NCI-H69 (cell line): ENCODE results near the gene CCSER1.
A peak's percentile ranks its signal among the peaks of the same experiment; 100 is the strongest.
"Not testable (repeated sequence)": the region's sequence is repeated elsewhere in the genome, so short reads cannot be mapped to it uniquely, and the experiment has no call there.

Experiments
- DNase-seq: peaks from one replicate; lab custom pipeline; 2025; lab: John Stamatoyannopoulos, UW

CCSER1 gene

DNA sequence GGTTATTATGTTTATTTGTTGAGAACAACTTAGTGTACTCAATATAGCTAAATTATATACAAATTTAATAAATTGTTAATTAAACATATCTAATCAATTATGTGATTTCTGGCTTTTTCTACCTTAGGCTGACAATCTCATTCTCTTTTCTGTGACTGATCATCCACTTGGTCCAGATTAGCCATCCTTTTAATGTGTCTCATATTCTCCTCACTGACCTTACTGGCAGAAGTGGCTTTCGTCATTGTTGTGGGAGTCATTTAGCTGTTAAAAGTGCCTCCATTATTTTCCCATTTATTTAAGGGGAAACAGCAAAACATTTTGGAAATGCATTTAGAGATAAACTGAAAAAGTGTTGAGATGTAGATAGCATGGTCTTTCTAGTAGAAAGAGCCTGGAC, 172.2 kb downstream of the CCSER1 start:
- DNase-seq, result no peak

DNA sequence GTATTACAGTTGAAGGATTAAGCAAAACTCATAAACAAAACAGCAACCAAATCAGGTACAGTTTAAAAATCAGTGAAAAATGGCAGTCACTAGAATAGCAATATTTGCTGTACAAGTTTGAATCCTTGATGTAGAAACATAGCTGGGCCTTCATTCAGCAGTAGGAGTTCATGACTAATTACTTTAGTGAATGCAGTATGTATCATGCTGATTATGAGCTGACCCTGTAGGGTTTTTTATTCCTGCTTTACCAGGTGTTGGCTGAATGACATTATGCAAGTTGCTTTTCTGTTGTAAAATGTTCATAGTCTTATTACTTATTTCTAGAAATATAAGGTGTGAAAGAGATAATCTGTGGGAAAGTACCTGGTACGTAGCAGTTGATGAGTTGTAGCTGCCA, 179.6 kb downstream of the CCSER1 start:
- no peak for DNase-seq

- DNase-seq, result not testable (repeated sequence)
Observed at GRCh38 chr4:90317140-90317539, 189.9 kb downstream of the CCSER1 start.

DNA sequence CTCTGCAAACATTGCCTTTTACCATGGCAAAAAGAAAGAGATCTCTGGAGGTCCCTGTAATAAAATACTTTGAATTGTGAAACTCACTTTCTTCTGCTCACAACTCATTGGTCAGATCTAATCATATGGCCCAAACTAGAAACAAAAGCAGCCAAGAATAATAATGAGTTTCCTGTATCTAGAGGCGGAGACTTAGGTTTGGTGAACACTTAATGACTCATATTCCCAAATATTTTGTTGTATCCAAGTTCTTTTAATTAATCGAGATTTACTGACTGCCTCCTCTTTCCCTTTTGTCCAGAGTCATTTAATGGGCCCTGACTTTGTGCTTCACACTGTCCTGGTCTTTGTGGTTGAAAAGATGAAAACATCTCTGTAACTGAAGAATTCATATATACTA, 190.6 kb downstream of the CCSER1 start:
- peak; percentile 34 for DNase-seq

GRCh38 chr4:90318193-90318592, 191.0 kb downstream of the CCSER1 start:
- DNase-seq, result no peak

DNA sequence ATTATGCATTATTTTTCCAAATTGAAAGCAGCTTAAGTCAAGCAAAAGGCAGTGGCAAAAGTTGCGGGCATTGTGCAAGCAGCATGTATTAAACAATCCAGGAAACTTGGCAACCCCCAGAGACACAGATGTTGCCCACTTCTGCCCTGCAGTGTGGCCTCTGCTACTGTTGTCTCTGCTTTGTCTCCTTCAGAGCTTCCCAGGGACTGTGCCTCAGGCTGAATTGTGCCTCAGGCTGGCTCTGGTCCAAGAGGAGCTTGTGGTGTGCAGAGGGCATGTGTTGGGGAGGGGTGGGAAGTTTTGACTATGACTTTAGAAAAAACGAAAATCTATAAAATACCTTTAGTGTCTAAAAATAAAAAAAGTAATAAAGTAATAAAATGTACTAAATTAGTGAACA, 201.4 kb downstream of the CCSER1 start:
- peak; percentile 95 for DNase-seq

- DNase-seq, result no peak
Observed at GRCh38 chr4:90330546-90330945, 203.4 kb downstream of the CCSER1 start.

DNA sequence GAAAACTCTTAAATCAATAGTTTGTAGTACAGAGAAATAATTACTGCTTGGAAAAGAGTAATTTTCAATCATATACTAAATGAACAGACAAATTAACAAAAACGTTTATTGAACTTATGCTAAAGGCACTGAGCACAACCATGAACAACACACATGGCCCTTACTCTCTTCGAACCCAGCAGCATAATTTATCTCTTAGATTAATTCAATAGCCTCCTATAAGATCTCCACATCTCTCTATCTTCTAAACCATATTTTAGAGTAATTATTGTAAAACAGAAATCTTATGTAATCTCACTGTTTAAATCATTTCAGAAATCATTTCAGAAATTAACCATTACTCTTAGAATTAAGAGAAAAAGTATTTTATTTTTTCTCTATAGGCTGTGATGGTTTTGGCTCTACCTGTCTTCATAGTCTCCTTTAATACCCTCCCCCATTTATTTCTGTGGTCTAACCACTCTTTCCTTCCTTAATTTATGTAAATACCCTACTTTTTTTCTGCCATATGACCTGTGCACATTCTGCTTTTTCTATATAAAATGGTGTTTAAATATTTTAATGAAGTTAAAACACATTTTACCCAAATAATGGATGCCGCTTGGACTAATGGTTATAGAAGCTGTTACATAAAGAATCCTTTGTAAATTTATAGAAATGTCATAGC, 218.5 kb downstream of the CCSER1 start:
- DNase-seq, result no peak

GRCh38 chr4:90349636-90350035, 222.4 kb downstream of the CCSER1 start:
- no peak for DNase-seq

GRCh38 chr4:90357117-90357710, 230.0 kb downstream of the CCSER1 start:
- peak; percentile 63 for DNase-seq

DNA sequence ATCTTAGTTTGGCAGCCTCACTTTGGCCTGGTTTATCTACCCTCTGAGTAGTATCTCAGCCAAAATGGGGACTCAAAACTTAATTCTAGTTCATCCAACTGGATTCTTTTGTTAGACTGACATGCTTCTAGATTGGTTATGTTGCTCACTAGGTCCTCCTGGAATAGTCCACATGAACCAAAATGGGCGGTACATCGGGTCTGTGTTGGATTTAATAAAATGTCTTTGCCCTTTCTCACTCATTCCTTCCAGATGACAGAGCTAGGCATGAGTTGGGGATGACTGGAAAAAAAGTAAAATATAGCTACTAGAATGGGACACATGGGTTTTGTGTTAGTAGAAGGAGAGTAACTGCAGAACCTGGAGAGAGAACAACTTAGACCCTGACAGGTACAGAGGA, 247.9 kb downstream of the CCSER1 start:
- DNase-seq, result no peak

- DNase-seq, result no peak
Observed at GRCh38 chr4:90393215-90393614, 266.0 kb downstream of the CCSER1 start.

- DNase-seq, result no peak
Observed at GRCh38 chr4:90403781-90404180, 276.6 kb downstream of the CCSER1 start.

DNA sequence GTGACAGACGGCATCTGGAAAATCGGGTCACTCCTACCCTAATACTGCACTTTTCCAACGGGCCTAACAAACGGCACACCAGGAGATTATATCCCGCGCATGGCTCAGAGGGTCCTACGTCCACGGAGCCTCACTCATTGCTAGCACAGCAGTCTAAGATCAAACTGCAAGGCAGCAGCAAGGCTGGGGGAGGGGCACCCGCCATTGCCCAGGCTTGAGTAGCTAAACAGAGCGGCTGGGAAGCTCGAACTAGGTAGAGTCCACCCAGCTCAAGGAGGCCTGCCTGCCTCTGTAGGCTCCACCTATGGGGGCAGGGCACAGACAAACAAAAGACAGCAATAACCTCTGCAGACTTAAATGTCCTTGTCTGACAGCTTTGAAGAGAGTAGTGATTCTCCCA, 280.7 kb downstream of the CCSER1 start:
- DNase-seq, result not testable (repeated sequence)

DNA sequence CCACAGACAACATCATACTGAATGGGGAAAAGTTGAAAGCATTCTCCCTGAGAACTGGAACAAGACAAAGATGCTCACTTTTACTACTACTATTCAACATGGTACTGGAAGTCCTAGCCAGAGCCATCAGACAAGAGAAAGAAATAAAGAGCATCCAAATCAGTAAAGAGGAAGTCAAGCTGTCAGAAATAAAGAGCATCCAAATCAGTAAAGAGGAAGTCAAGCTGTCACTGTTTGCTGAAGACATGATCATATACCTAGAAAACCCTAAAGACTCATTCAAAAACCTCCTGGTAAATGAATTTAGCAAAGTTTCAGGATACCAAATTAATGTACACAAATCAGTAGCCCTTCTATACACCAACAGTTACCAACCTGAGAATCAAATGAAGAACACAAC, 285.6 kb downstream of the CCSER1 start:
- DNase-seq, result not testable (repeated sequence)

DNA sequence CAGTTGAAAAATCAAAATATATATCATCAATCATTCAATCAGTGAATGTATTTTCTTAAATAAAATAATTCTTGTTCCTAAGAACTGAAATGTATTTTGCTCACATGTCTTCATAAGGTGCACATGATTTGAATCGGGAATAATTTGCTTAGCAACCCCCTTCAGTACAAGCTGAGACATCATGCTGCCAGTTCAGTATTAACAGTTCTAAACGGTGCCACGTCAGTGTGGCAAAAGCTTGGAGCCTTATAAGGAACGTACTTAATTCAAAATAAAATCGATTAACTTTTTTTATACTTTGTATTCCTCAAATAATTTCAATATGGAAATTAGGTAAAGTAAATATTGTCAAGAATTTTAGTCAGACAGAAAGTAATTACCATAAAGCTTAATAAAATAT, 287.9 kb downstream of the CCSER1 start:
- no peak for DNase-seq

DNA sequence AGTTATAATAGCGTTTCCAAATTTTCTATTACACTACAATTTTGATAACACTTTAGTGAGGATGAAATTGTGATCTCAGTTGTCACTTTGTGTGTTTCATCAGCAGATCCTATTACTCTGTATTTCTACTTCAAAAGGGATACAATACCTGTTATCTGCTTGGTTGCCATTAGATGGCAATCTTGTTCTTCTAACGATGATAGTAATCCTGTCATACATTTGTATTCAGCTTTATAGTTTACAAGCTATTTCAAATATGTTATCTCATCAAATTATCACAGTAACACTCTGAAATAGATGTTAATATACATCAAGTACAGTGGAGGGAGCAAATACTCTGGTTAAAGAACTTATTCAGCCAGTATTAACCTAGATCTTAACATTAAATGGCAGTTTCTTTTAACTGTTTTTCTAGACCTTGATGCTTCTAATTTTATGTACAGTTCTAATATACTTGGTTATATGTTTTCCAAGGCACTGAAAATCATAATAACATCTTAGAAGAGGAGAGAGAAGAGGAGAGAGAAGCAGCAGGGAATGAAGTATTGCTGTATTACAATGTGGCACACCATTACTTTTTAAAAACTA, 292.0 kb downstream of the CCSER1 start:
- DNase-seq, result peak; percentile 54

DNA sequence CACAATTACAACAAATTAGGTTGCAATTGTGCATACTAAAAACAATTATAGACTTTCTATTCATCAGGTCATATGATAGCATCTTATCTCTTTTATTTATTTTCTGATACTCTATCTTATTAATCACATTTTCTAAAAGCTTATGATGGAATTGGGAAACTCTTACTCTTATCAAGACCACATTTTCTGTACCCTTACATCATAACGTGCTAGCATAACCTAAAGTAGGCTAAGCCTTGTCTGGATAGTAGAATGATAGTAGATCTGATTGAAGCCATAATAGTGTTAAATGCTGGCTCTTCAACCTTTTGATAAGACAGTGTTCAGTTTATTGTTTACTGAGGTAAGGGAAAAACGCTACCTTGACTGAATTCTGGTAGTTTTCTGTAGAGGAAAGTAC, 294.0 kb downstream of the CCSER1 start:
- DNase-seq, result no peak

DNA sequence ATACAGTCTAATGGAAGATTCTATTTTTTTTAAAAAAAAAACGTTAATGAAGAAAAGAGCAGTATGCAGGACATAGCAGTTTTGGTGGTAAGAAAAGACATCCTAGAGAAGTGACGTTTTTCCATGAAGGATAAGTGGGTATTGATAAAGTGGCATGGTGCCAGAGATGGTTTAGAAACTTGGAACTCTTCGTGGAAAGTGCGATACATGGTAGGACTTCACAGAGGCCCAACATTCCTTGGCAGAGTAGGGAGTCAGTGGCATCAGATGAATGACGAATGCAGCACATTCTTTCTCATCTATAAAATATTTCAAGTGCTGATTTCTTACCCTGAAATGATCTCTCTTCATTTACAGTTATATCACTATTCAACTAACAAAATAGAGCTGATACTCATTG, 298.7 kb downstream of the CCSER1 start:
- DNase-seq, result no peak

GRCh38 chr4:90438522-90438921, 311.3 kb downstream of the CCSER1 start:
- no peak for DNase-seq

DNA sequence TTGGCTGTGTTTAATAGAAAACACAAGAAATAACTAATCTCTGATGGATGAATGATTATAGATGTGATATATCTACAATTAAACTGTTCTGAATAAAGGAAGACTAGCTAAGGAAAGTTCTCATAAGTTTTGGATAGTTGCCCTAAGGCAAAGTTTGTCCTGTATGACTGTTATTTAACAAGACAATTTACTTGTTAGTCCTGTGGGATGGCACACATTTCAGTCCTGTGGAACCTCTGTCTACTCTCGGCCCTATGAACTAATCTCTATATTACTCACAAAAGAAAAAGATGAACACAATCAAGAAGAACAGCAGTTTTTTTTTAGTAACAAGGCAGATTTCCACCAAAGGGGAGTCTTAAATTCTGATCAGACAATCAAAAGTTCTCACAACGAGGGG, 314.6 kb downstream of the CCSER1 start:
- no peak for DNase-seq

DNA sequence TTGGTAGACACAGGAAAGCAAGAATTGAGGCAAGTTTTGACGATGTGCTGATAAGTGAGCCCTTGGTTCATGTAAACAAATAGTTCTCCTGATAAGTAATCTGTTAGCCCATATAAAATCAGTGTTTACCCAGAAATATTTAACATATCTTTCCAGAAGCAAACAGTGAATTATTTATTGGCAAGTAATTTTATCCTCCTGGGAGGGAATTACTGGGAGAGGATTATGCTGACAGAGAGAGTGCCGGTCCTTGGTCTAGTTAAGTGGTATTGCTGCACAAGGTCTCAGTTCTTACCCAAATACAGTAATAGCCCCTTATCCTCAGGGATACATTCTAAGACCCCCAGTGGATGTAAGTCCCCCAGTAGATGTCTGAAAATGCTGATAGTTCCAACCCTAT, 315.4 kb downstream of the CCSER1 start:
- no peak for DNase-seq

DNA sequence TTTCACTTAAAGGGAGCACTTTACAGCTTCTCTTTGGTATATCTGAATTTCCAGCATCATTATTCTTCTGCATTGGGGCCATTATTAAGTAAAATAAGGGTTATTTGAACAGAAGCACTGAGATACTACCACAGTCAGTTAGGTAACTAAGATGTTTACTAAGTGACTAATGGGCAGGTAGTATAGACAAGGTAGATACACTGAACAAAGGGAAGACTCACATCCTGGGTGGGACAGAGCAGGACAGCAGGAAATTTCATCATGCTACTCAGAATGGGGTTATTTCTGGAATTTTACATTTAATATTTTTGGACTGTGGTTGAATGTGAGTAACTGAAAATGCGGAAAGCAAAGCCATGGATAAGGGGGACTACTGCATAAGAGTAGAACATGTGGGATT, 316.0 kb downstream of the CCSER1 start:
- no peak for DNase-seq

- DNase-seq, result no peak
Observed at GRCh38 chr4:90444904-90445303, 317.7 kb downstream of the CCSER1 start.
